Brain microvascular endothelial cell (primary cell): ENCODE measurements around the gene TMEM208.

Experiments
- DNase-seq: peaks from one replicate; pipeline ENCODE4 v3.0.0-alpha.2; 2020
- H3K27ac ChIP-seq: fragments of 250-450 bp; sonication (Bioruptor Pico); 2 replicates; pipeline ENCODE4 v1.5.1; 2020; ENCODE audit warnings: mild to moderate bottlenecking, moderate library complexity
- H3K27me3 ChIP-seq: fragments of 250-450 bp; sonication (Bioruptor Pico); replicated peaks from 2 replicates; pipeline ENCODE4 v1.5.1; 2020; ENCODE audit warnings: mild to moderate bottlenecking
- H3K36me3 ChIP-seq: fragments of 250-450 bp; sonication (Bioruptor Pico); replicated peaks from 2 replicates; pipeline ENCODE4 v1.5.1; 2020; ENCODE audit warnings: mild to moderate bottlenecking
- H3K4me3 ChIP-seq: 2 replicates; pipeline ENCODE4 v1.5.1; 2011; ENCODE audit warnings: low read depth, mild to moderate bottlenecking, control low read depth, low read length, moderate library complexity
- in situ Hi-C: cut with HindIII; loops from 2 replicates; pipeline ENCODE4 v1.10.0; 2017; ENCODE audit warnings: low sequenced_read_pairs, low pct_ligation_motif_present
- TF ChIP-seq, protein P1 (sequence below): IDR thresholded peaks from 2 replicates; pipeline ENCODE4 v1.5.1; 2011; ENCODE audit warnings: low read depth, mild to moderate bottlenecking, moderate library complexity, low read length, control low read depth, inconsistent platforms; ENCODE audit errors: missing control alignments

The TMEM208 gene

GRCh38 chr16:67250045-67250327 lies 23.1 kb downstream of the TMEM208 start:
- in situ Hi-C loops = no loop called here
- no peak overlapping the region for H3K4me3 ChIP-seq
- TF ChIP-seq, protein P1, sequence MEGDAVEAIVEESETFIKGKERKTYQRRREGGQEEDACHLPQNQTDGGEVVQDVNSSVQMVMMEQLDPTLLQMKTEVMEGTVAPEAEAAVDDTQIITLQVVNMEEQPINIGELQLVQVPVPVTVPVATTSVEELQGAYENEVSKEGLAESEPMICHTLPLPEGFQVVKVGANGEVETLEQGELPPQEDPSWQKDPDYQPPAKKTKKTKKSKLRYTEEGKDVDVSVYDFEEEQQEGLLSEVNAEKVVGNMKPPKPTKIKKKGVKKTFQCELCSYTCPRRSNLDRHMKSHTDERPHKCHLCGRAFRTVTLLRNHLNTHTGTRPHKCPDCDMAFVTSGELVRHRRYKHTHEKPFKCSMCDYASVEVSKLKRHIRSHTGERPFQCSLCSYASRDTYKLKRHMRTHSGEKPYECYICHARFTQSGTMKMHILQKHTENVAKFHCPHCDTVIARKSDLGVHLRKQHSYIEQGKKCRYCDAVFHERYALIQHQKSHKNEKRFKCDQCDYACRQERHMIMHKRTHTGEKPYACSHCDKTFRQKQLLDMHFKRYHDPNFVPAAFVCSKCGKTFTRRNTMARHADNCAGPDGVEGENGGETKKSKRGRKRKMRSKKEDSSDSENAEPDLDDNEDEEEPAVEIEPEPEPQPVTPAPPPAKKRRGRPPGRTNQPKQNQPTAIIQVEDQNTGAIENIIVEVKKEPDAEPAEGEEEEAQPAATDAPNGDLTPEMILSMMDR = no peak
- no peaks in the 10 kb centered on the region for H3K27me3 ChIP-seq
- DNase-seq = no peak
- H3K36me3 ChIP-seq = no peaks in the 10 kb centered on the region
- H3K27ac ChIP-seq = no peak overlapping the region

DNA sequence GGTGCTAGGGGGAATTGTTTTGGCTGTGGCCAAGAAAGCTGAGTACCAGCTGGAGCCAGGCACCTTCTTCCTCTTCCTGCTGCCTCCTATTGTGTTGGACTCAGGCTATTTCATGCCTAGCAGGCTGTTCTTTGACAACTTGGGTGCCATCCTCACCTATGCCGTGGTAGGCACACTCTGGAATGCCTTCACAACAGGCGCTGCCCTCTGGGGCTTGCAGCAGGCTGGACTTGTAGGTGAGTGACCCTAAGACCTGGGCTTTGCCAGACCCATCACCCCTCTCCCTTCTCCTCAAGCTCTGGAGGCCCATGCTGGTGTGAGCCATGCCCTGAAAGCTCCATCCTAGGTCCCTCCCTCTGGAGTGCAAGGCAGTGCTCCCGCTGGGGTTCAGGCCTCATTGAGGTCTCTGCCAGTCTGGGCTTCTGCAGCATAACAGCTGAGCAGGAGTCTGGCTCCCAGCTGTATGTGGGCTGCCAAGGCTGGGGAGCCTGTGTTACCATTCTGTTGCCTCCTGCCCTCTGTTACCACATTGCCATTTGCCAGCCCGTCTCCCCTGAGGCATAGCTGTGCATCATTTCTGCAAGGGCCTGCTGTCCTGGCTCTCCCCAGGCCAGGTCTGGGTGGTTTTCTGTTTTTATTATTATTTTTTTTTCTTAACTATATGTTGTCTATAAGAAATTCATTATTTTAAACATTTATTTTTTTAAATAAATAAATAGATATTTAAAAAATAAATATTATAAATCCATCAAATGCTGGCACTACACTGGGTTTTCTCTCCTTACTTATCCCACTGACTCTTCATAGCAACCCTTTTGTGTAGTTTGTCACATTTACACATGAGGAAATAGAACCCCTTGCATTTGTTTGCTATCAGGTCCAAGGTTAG lies 25.9 kb downstream of the TMEM208 start:
- in situ Hi-C loops = no loop called here
- DNase-seq = no peak
- TF ChIP-seq, protein P1 = no peak

GRCh38 chr16:67254801-67255552 lies 28.0 kb downstream of the TMEM208 start:
- Histone ChIP-seq H3K4me3 (no peak overlapping the region), H3K36me3 (no peaks in the 10 kb centered on the region), H3K27me3 (no peaks in the 10 kb centered on the region), H3K27ac (no peak overlapping the region)
- TF ChIP-seq, protein P1 = no peak
- in situ Hi-C loops = no loop called here
- no peak for DNase-seq

More for the DNA sequence above, 25.9 kb downstream of the TMEM208 start:
- H3K27ac ChIP-seq = no peak overlapping the region
- no peaks in the 10 kb centered on the region for H3K36me3 ChIP-seq
- no peak overlapping the region for H3K4me3 ChIP-seq
- H3K27me3 ChIP-seq = no peaks in the 10 kb centered on the region

GRCh38 chr16:67255553-67256221 lies 28.8 kb downstream of the TMEM208 start:
- TF ChIP-seq, protein P1 = no peak
- DNase-seq = no peak
- Histone ChIP-seq H3K27me3 (no peaks in the 10 kb centered on the region), H3K4me3 (no peak overlapping the region), H3K36me3 (no peaks in the 10 kb centered on the region), H3K27ac (no peak overlapping the region)
- in situ Hi-C loops = no loop called here

DNA sequence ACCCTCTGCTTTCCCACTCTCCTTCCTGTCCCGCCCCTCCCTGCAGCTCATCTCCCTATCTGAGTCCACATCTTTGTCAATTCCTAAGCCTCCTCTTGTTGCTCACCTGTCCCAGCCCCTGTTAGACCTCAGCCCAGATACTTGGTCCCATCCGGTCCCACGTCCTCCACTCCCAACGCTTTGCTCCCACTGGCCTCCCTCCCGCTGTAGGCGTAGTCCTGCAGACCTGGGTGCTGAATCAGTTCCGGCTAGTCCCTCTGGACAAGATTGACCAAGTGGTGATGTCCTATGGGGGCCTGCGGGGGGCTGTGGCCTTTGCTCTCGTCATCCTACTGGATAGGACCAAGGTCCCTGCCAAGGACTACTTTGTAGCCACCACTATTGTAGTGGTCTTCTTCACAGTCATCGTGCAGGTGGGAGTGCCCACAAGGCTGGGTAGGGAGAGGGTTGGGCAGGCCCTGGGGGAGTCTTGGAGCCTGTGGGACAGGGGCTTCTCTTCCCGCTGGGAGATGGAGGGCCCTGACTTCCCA lies 29.8 kb downstream of the TMEM208 start:
- Histone ChIP-seq H3K36me3 (no peaks in the 10 kb centered on the region), H3K27ac (no peak overlapping the region), H3K4me3 (no peak overlapping the region), H3K27me3 (no peaks in the 10 kb centered on the region)
- TF ChIP-seq, protein P1 = no peak
- in situ Hi-C loops = no loop called here
- no peak for DNase-seq
